Measurements from ENCODE around the gene DYTN. TPM values are rescaled to one million over a fixed set of nuclear protein-coding genes. Genes with fewer than 3 reads are reported as not detected.

Gene DYTN
- polyA plus RNA-seq, 2 of the 4 experiments (the other 2 are of a cell fraction) = not detected

DNA sequence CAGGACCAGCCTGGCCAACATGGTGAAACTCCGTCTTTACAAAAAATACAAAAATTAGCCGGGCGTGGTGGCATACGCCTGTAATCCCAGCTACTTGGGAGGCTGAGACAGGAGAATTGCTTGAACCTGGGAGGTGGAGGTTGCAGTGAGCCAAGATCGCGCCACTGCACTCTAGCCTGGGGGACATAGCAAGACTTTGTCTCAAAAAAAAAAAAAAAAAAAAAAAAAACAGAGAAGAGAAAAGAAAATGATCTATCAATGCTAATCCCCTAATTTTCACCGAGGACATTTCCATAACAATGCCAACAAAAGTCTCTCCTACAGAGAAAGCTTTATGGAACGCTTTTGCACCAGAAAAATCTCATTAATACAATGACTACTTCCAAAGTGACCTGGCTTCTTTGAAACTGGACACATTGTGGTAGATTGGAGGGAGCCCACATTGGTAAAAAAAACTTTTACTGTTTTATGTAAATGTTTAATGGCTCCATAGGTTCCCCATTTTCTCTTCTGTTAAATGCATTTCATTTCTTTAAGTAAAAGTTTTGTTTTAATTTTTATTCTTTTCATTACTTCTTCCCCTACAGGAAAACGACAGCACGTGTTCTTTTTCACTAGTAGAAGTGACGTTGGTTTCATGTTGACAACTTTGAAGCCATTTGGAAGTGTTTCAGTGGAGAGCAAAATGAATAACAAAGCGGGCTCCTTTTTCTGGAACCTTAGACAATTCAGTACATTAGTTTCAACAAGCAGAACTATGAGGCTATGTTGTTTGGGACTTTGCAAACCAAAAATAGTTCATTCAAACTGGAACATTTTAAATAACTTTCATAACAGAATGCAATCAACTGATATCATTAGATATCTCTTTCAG lies 48.1 kb upstream of the DYTN start (continued):
- TF ChIP-seq, protein P1, sequence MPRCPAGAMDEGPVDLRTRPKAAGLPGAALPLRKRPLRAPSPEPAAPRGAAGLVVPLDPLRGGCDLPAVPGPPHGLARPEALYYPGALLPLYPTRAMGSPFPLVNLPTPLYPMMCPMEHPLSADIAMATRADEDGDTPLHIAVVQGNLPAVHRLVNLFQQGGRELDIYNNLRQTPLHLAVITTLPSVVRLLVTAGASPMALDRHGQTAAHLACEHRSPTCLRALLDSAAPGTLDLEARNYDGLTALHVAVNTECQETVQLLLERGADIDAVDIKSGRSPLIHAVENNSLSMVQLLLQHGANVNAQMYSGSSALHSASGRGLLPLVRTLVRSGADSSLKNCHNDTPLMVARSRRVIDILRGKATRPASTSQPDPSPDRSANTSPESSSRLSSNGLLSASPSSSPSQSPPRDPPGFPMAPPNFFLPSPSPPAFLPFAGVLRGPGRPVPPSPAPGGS (IDR thresholded peaks at IDR 0.05) = no peak
- TF ChIP-seq RCOR1 (IDR thresholded peaks at IDR 0.05; ENCODE audit: low read depth, low read length) = no peak
- no peak for TF ChIP-seq ZNF302 (CRISPR knock-in tag; IDR thresholded peaks at IDR 0.05)
- TF ChIP-seq, protein P2, sequence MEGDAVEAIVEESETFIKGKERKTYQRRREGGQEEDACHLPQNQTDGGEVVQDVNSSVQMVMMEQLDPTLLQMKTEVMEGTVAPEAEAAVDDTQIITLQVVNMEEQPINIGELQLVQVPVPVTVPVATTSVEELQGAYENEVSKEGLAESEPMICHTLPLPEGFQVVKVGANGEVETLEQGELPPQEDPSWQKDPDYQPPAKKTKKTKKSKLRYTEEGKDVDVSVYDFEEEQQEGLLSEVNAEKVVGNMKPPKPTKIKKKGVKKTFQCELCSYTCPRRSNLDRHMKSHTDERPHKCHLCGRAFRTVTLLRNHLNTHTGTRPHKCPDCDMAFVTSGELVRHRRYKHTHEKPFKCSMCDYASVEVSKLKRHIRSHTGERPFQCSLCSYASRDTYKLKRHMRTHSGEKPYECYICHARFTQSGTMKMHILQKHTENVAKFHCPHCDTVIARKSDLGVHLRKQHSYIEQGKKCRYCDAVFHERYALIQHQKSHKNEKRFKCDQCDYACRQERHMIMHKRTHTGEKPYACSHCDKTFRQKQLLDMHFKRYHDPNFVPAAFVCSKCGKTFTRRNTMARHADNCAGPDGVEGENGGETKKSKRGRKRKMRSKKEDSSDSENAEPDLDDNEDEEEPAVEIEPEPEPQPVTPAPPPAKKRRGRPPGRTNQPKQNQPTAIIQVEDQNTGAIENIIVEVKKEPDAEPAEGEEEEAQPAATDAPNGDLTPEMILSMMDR (IDR thresholded peaks at IDR 0.05) = no peak
- TF ChIP-seq POLR2AphosphoS2 (conservative IDR thresholded peaks at IDR 0.05; ENCODE audit: low read length) = no peak
- TF ChIP-seq ZSCAN20 (CRISPR knock-in tag; IDR thresholded peaks at IDR 0.05) = no peak

DNA sequence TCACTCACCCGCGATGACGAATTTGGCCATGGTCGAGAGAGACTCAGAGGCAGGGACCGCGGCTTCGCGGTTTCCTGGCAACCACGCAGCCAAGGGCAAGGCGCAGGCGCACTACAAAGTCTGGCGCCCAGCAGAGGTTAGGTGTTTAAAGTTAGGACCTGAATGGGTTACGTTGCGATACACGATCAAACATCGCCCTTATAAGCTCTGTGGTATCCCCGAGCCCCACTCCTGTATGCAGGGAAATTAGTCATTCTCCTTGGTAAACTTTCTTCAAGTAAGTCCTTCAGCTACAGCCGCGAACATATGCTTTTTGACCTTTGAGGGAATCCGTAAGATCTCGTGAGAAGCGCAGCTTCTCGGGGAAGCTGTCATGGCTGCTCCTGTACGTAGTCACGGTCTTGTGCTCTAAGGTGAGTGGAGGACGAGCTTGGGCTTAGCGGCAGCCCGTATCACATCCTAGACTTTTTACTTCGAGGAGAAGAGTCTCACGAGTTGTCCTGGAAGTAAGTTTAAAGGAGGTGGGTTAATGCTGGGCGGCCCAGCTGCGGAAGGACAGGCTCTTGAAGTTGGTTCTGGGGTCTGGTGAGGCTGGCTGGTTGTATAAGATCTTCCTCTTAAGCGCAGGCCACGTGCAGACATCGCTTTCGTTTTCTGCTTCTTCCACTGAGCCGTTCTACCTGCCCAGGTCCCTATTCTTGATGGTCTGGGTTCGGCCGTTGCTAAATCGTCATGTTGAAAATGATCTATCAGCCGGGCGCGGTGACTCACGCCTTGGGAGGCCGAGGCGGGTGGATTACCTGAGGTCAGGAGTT lies 47.3 kb upstream of the DYTN start, which contains the start of the genes FASTKD2 and MDH1B:
FASTKD2 (plus strand) TSS at position 365 of the 815 bp plus-strand sequence. CDS start 1,088 bp downstream, outside the sequence.
MDH1B (minus strand) TSS at position 87 of the 815 bp plus-strand sequence; CDS start at position 30, 57 bp downstream.
- ATAC-seq = peak; percentile 95 to 96
- Histone ChIP-seq H3K4me1 (peaks cover 10% of the 10 kb centered on the region), H3K9me3 (no peaks in the 10 kb centered on the region), H3K4me3 (peak within 1 kb of the TSS; percentile 84), H3K27ac (peak within 1 kb of the TSS; percentile 93 to 95), H3K4me2 (peak within 1 kb of the TSS; percentile 95)
- peak; percentile 72 to 94 for DNase-seq (ENCODE audit: low read depth in 1 of 2, low spot score in 1 of 2)
- ChIA-PET CTCF (interaction anchor here (1.3 kb wide), 1 partner anchor 15 kb away, joined by 6 read pairs; no protein-coding TSS in a partner anchor), POLR2A (interaction anchor here (0.6 to 1.9 kb wide), 9 partner anchors 9 to 764 kb away, joined by 3 to 8 read pairs (median 3); partner anchors contain the start of genes CREB1 and KLF7)
- FAIRE-seq = no peak
- under 1% methylated on average over 43 of the region's 46 CpGs for WGBS (ENCODE audit: missing lambda C conversion rate)
- TF ChIP-seq POLR2AphosphoS2 (conservative IDR thresholded peaks at IDR 0.05; ENCODE audit: low read length) = no peak
- TF ChIP-seq, protein P3, sequence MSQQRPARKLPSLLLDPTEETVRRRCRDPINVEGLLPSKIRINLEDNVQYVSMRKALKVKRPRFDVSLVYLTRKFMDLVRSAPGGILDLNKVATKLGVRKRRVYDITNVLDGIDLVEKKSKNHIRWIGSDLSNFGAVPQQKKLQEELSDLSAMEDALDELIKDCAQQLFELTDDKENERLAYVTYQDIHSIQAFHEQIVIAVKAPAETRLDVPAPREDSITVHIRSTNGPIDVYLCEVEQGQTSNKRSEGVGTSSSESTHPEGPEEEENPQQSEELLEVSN (IDR thresholded peaks at IDR 0.05; ENCODE audit: borderline replicate concordance, low read depth) = peak; percentile 3; the same call in 1 of the 2 replicates
- no peak for TF ChIP-seq NPAS2 (CRISPR knock-in tag; IDR thresholded peaks at IDR 0.05; ENCODE audit: borderline replicate concordance)
- TF ChIP-seq RAD21 (conservative IDR thresholded peaks at IDR 0.05 in 1 of 2, IDR thresholded peaks at IDR 0.05 in 1 of 2) = no peak
- TF ChIP-seq, protein P4, sequence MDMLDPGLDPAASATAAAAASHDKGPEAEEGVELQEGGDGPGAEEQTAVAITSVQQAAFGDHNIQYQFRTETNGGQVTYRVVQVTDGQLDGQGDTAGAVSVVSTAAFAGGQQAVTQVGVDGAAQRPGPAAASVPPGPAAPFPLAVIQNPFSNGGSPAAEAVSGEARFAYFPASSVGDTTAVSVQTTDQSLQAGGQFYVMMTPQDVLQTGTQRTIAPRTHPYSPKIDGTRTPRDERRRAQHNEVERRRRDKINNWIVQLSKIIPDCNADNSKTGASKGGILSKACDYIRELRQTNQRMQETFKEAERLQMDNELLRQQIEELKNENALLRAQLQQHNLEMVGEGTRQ (IDR thresholded peaks at IDR 0.05) = no peak
- TF ChIP-seq CBX2 (IDR thresholded peaks at IDR 0.05; ENCODE audit: borderline replicate concordance, low read depth) = no peak
- no peak for TF ChIP-seq ZC3H11A (IDR thresholded peaks at IDR 0.05)
- TF ChIP-seq, protein P5, sequence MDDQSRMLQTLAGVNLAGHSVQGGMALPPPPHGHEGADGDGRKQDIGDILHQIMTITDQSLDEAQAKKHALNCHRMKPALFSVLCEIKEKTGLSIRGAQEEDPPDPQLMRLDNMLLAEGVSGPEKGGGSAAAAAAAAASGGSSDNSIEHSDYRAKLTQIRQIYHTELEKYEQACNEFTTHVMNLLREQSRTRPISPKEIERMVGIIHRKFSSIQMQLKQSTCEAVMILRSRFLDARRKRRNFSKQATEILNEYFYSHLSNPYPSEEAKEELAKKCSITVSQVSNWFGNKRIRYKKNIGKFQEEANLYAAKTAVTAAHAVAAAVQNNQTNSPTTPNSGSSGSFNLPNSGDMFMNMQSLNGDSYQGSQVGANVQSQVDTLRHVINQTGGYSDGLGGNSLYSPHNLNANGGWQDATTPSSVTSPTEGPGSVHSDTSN (IDR thresholded peaks at IDR 0.05) = no peak
- no peak for TF ChIP-seq ZSCAN20 (CRISPR knock-in tag; IDR thresholded peaks at IDR 0.05)
- peak; percentile 95 for TF ChIP-seq KDM5A (IDR thresholded peaks at IDR 0.05)
- peak; percentile 64 to 65; a peak in 3 of 5 replicates for TF ChIP-seq JUN (IDR thresholded peaks at IDR 0.05)
- peak; percentile 67; the same call in 1 of the 2 replicates for TF ChIP-seq GATA3 (IDR thresholded peaks at IDR 0.05; ENCODE audit: borderline replicate concordance)
- no peak for TF ChIP-seq ZNF302 (CRISPR knock-in tag; IDR thresholded peaks at IDR 0.05)
- TF ChIP-seq, protein P6, sequence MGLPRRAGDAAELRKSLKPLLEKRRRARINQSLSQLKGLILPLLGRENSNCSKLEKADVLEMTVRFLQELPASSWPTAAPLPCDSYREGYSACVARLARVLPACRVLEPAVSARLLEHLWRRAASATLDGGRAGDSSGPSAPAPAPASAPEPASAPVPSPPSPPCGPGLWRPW (IDR thresholded peaks at IDR 0.05) = no peak
- TF ChIP-seq RNF2 (IDR thresholded peaks at IDR 0.05; ENCODE audit: borderline replicate concordance, low read depth) = no peak
- 0 out of 2 replicates have a peak, but pooled peaks have one; percentile 33 for TF ChIP-seq MYC (IDR thresholded peaks at IDR 0.05; ENCODE audit: borderline replicate concordance, low read length)
- TF ChIP-seq FOXS1 (CRISPR knock-in tag; IDR thresholded peaks at IDR 0.05) = no peak
- TF ChIP-seq, protein P7, sequence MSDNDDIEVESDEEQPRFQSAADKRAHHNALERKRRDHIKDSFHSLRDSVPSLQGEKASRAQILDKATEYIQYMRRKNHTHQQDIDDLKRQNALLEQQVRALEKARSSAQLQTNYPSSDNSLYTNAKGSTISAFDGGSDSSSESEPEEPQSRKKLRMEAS (IDR thresholded peaks at IDR 0.05) = peak; percentile 72
- no peak for TF ChIP-seq SMC3 (IDR thresholded peaks at IDR 0.05)
- TF ChIP-seq POLR2A (IDR thresholded peaks at IDR 0.05; ENCODE audit: low read length) = peak; percentile 75
- TF ChIP-seq, protein P8, sequence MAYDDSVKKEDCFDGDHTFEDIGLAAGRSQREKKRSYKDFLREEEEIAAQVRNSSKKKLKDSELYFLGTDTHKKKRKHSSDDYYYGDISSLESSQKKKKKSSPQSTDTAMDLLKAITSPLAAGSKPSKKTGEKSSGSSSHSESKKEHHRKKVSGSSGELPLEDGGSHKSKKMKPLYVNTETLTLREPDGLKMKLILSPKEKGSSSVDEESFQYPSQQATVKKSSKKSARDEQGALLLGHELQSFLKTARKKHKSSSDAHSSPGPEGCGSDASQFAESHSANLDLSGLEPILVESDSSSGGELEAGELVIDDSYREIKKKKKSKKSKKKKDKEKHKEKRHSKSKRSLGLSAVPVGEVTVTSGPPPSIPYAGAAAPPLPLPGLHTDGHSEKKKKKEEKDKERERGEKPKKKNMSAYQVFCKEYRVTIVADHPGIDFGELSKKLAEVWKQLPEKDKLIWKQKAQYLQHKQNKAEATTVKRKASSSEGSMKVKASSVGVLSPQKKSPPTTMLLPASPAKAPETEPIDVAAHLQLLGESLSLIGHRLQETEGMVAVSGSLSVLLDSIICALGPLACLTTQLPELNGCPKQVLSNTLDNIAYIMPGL (CRISPR knock-in tag; IDR thresholded peaks at IDR 0.05; ENCODE audit: borderline replicate concordance) = no peak
- TF ChIP-seq, protein P9, sequence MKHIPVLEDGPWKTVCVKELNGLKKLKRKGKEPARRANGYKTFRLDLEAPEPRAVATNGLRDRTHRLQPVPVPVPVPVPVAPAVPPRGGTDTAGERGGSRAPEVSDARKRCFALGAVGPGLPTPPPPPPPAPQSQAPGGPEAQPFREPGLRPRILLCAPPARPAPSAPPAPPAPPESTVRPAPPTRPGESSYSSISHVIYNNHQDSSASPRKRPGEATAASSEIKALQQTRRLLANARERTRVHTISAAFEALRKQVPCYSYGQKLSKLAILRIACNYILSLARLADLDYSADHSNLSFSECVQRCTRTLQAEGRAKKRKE (CRISPR knock-in tag; IDR thresholded peaks at IDR 0.05; ENCODE audit: low read depth) = no peak
